WERI-Rb-1 (cell line): Measurements from ENCODE around the gene SCN7A.
A peak's percentile ranks its signal among the peaks of the same experiment; 100 is the strongest.

Experiments used
- DNase-seq: peaks from one replicate; pipeline ENCODE4 v3.0.0-alpha.2; 2020
- H3K27ac ChIP-seq: fragments of 250-450 bp; sonication (Bioruptor Pico); 2 replicates; pipeline ENCODE4 v1.5.1; 2020; ENCODE audit warnings: mild to moderate bottlenecking, moderate library complexity
- H3K27me3 ChIP-seq: fragments of 250-450 bp; sonication (Bioruptor Pico); 2 replicates; pipeline ENCODE4 v1.5.1; 2021; ENCODE audit warnings: mild to moderate bottlenecking, low read depth, moderate library complexity; ENCODE audit not compliant: insufficient read depth, severe bottlenecking
- H3K36me3 ChIP-seq: fragments of 250-450 bp; sonication (Bioruptor Pico); 2 replicates; pipeline ENCODE4 v1.5.1; 2020; ENCODE audit warnings: mild to moderate bottlenecking, moderate library complexity
- H3K4me3 ChIP-seq: 2 replicates; pipeline ENCODE4 v1.5.1; 2011; ENCODE audit warnings: low read depth, mild to moderate bottlenecking, control low read depth, low read length
- H3K9me3 ChIP-seq: fragments of 250-450 bp; sonication (Bioruptor Pico); 2 replicates; pipeline ENCODE4 v1.5.1; 2021; ENCODE audit warnings: mild to moderate bottlenecking, moderate library complexity; ENCODE audit not compliant: severe bottlenecking
- TF ChIP-seq, protein P1 (sequence below): IDR thresholded peaks from 2 replicates; pipeline ENCODE4 v1.5.1; 2011; ENCODE audit warnings: low read depth, mild to moderate bottlenecking, control low read depth, inconsistent platforms, low read length

The SCN7A gene

GRCh38 chr2:166376873-166377272 is 117.2 kb downstream of the SCN7A start:
- TF ChIP-seq, protein P1, sequence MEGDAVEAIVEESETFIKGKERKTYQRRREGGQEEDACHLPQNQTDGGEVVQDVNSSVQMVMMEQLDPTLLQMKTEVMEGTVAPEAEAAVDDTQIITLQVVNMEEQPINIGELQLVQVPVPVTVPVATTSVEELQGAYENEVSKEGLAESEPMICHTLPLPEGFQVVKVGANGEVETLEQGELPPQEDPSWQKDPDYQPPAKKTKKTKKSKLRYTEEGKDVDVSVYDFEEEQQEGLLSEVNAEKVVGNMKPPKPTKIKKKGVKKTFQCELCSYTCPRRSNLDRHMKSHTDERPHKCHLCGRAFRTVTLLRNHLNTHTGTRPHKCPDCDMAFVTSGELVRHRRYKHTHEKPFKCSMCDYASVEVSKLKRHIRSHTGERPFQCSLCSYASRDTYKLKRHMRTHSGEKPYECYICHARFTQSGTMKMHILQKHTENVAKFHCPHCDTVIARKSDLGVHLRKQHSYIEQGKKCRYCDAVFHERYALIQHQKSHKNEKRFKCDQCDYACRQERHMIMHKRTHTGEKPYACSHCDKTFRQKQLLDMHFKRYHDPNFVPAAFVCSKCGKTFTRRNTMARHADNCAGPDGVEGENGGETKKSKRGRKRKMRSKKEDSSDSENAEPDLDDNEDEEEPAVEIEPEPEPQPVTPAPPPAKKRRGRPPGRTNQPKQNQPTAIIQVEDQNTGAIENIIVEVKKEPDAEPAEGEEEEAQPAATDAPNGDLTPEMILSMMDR, result no peak
- no peak for DNase-seq

DNA sequence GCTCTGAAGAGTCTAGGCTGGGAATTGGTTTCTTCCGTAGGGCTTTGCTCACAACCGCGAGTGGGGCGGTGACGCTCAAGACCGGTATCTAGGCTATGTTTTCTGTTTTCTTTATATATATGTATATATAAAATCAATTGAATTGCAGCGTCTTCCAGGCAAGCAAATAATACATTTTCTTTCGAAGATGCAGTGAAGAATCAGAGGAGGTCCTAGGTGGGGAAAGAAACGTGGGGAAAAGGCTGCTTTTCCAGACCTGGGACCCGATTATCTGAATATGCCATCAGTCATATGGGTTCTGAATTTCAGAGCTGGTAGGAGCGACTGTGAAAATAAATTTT is 117.6 kb downstream of the SCN7A start:
- Histone ChIP-seq H3K9me3 (no peaks in the 10 kb centered on the region), H3K36me3 (no peaks in the 10 kb centered on the region), H3K4me3 (peak overlapping the region; percentile 85), H3K27me3 (no peaks in the 10 kb centered on the region), H3K27ac (peak overlapping the region; percentile 19; the same call in 1 of the 2 replicates)
- DNase-seq, result no peak
- TF ChIP-seq, protein P1, result no peak

More at GRCh38 chr2:166376873-166377272, 117.2 kb downstream of the SCN7A start:
- Histone ChIP-seq H3K27me3 (no peaks in the 10 kb centered on the region), H3K4me3 (no peak overlapping the region), H3K9me3 (no peaks in the 10 kb centered on the region), H3K27ac (no peak overlapping the region), H3K36me3 (no peaks in the 10 kb centered on the region)

- Histone ChIP-seq H3K27ac (peak within 1 kb of the TSS; percentile 19; the same call in 1 of the 2 replicates), H3K4me3 (peak within 1 kb of the TSS; percentile 85)
- peak; percentile 91 for DNase-seq
These were observed 118.1 kb downstream of the SCN7A start, which contains the start of gene SCN9A for GRCh38 chr2:166375736-166376487. TSS of gene SCN9A (minus strand) at chr2:166375944. CDS start at chr2:166311756, 64,188 bp downstream.

GRCh38 chr2:166375195-166375735 is 118.8 kb downstream of the SCN7A start:
- Histone ChIP-seq H3K27ac (no peak overlapping the region), H3K27me3 (no peaks in the 10 kb centered on the region), H3K9me3 (no peaks in the 10 kb centered on the region), H3K4me3 (peak overlapping the region; percentile 85), H3K36me3 (no peaks in the 10 kb centered on the region)
- DNase-seq, result no peak
- TF ChIP-seq, protein P1, result no peak

More at GRCh38 chr2:166375736-166376487, 118.1 kb downstream of the SCN7A start, which contains the start of gene SCN9A:
- TF ChIP-seq, protein P1, result 0 out of 2 replicates have a peak, but pooled peaks have one; percentile 12
- H3K9me3 ChIP-seq, result no peaks in the 10 kb centered on the region
- no peaks in the 10 kb centered on the region for H3K27me3 ChIP-seq
- H3K36me3 ChIP-seq, result no peaks in the 10 kb centered on the region

DNA sequence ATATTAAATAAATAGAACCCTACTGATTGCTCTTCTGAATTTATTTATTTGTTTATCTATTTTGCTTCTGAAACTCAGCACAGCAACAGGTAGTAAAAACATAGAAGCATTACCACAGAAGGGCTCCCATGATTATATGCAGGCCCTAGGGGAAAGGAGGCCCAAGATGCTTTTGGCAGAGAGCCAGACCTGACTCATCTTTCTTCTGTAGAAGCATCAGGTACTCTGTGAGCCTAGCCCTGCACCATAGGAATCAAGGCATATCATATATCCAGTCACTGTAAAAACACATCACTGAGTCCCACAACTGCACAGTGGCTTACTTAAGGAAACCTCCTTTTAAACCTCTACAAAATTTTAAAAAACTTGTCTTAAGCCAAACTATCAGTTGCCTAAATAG is 120.1 kb downstream of the SCN7A start:
- H3K4me3 ChIP-seq, result no peak overlapping the region
- TF ChIP-seq, protein P1, result no peak
- no peaks in the 10 kb centered on the region for H3K36me3 ChIP-seq
- H3K9me3 ChIP-seq, result no peaks in the 10 kb centered on the region
- DNase-seq, result no peak
- no peaks in the 10 kb centered on the region for H3K27me3 ChIP-seq
- H3K27ac ChIP-seq, result no peak overlapping the region
